ENCODE results near the gene SLC16A10. TPM values are rescaled to one million over a fixed set of nuclear protein-coding genes. Genes with fewer than 3 reads are reported as not detected.

Gene SLC16A10
- total and polyA plus RNA-seq, 2 donors (not counting 3 experiments of a cell fraction or from before 2014, with no cell fraction given), result not detected

DNA sequence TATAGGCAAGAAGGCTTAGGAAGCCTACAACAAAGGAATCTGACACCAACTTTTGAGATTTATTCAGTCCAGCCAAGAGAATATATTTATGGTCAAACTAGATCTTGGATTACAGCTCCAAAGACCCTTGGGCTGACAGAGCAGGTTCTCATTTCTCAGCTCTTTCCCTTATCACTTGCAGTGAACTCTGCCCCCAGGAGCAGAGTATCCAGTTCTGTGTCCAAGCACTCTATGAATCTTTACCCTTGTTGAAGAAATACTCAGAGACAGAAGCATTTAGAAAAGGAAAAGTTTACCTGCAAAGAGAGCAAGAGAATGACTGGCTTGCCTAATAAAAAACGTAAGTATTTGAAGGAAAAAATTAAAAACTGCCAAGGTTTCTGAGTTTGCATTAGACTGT, 190.5 kb downstream of the SLC16A10 start:
- intact Hi-C loops (cut with micrococcal nuclease), result no loop called here
- no peaks in the 10 kb centered on the region for H3K4me1 ChIP-seq (ENCODE audit: control insufficient read depth, extremely low read depth, insufficient read depth, low read length)
- no peaks in the 10 kb centered on the region for H3K79me2 ChIP-seq (ENCODE audit: control insufficient read depth, insufficient read depth, low read length)
- no peak overlapping the region for H3K4me2 ChIP-seq (ENCODE audit: insufficient read depth, low read length)
- TF ChIP-seq, protein P1, sequence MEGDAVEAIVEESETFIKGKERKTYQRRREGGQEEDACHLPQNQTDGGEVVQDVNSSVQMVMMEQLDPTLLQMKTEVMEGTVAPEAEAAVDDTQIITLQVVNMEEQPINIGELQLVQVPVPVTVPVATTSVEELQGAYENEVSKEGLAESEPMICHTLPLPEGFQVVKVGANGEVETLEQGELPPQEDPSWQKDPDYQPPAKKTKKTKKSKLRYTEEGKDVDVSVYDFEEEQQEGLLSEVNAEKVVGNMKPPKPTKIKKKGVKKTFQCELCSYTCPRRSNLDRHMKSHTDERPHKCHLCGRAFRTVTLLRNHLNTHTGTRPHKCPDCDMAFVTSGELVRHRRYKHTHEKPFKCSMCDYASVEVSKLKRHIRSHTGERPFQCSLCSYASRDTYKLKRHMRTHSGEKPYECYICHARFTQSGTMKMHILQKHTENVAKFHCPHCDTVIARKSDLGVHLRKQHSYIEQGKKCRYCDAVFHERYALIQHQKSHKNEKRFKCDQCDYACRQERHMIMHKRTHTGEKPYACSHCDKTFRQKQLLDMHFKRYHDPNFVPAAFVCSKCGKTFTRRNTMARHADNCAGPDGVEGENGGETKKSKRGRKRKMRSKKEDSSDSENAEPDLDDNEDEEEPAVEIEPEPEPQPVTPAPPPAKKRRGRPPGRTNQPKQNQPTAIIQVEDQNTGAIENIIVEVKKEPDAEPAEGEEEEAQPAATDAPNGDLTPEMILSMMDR (IDR thresholded peaks at IDR 0.05; ENCODE audit: extremely low read depth in 1 of 2, insufficient read depth in 1 of 2, low read depth in 1 of 2, low read length in 2 of 2), result no peak
- TF ChIP-seq FOS (IDR thresholded peaks at IDR 0.05; ENCODE audit: borderline replicate concordance, insufficient read depth, low read length), result no peak
- no peak for TF ChIP-seq POLR2A (IDR thresholded peaks at IDR 0.05; ENCODE audit: low read depth, low read length)
- TF ChIP-seq EZH2 (IDR thresholded peaks at IDR 0.05; ENCODE audit: borderline replicate concordance, low read depth, low read length, severe bottlenecking), result no peak
- no peak for TF ChIP-seq MYC (IDR thresholded peaks at IDR 0.05; ENCODE audit: low read depth, low read length)
- TF ChIP-seq GATA2 (IDR thresholded peaks at IDR 0.05; ENCODE audit: insufficient read depth, insufficient read length, low read depth, low read length), result no peak
- TF ChIP-seq POLR2AphosphoS5 (IDR thresholded peaks at IDR 0.05; ENCODE audit: insufficient read depth, low read depth, low read length), result no peak
- no peak for TF ChIP-seq JUN (IDR thresholded peaks at IDR 0.05; ENCODE audit: borderline replicate concordance, insufficient read depth, insufficient read length, low read depth)
- TF ChIP-seq, protein P2, sequence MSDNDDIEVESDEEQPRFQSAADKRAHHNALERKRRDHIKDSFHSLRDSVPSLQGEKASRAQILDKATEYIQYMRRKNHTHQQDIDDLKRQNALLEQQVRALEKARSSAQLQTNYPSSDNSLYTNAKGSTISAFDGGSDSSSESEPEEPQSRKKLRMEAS (IDR thresholded peaks at IDR 0.05; ENCODE audit: insufficient read depth, insufficient read length), result no peak
- ChIA-PET POLR2A (no interaction called here), CTCF (no interaction called here)
- BruUV-seq (replicated peaks), result no TSS peak
- DNase-seq (ENCODE audit: low read depth, low spot score), result no peak
- no peak for FAIRE-seq
- no peaks in the 10 kb centered on the region for H3K9me3 ChIP-seq (replicated peaks; ENCODE audit: control insufficient read depth, insufficient read depth, low read length)
- H3K9me1 ChIP-seq (replicated peaks; ENCODE audit: control insufficient read depth, extremely low read depth, insufficient read depth, low read length), result no peaks in the 10 kb centered on the region
- no peak overlapping the region for H3K4me3 ChIP-seq (replicated peaks in 1 of 3; ENCODE audit: insufficient read depth in 1 of 3, low read depth in 1 of 3, low read length in 3 of 3)
- dilution Hi-C loops (cut with MboI; ENCODE audit: extremely low pct_ligation_motif_present, low sequenced_read_pairs), result no loop called here
- peaks cover 2 to 5% of the 10 kb centered on the region in 2 experiments for H3K36me3 ChIP-seq (ENCODE audit: control insufficient read depth in 2 of 2, extremely low read depth in 1 of 2, insufficient read depth in 2 of 2, low read length in 2 of 2)
- H3K27me3 ChIP-seq (ENCODE audit: control insufficient read depth in 2 of 2, insufficient read depth in 2 of 2, low read length in 2 of 2), result no peaks in the 10 kb centered on the region
- no peak overlapping the region for H3K9ac ChIP-seq (replicated peaks; ENCODE audit: extremely low read depth, insufficient read depth, low read length)
- no peak overlapping the region for H2AFZ ChIP-seq (ENCODE audit: low read depth, low read length)
- no peak overlapping the region for H3K27ac ChIP-seq (ENCODE audit: insufficient read depth, low read depth, low read length)
- H4K20me1 ChIP-seq (replicated peaks; ENCODE audit: control insufficient read depth, extremely low read depth, insufficient read depth, low read length), result no peaks in the 10 kb centered on the region

Data from endothelial cell of umbilical vein (primary cell).